ENCODE measurements around the gene ARID1B.

ARID1B gene

DNA sequence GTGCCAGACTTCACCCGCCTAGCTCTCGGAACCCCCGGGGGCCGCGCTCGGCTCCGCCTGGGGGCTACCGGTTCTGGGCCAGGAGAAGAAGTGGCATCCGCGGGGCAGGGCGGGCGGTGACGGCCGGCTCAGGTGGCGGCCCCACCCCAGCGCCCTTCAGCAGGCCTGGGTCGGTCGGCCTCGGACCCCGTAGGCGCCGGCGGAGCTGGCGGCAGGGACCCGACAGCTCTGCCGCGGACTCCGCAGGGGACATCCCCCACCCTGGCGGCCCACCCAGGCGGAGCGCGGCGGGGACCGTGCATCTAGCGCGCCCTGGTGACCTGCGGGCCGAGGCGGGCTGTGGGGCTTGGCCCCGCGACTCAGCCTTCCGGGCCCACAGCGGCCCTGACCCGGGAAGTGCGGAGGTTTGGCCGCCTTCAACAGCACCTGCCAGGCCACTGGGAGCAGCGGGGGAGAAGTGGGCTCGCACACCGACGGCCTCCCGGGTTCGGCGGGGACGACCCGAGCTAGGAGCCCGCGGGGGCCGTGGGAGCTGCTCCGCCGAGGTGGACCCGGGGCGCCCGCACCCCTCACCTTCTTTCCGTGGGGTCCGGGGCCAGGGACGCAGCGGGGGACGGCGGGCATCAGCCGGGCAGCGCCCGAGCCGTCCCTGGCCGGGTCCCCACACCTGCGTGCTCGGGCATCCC lies 459.0 kb downstream of the ARID1B start:
- no peak for DNase-seq

DNA sequence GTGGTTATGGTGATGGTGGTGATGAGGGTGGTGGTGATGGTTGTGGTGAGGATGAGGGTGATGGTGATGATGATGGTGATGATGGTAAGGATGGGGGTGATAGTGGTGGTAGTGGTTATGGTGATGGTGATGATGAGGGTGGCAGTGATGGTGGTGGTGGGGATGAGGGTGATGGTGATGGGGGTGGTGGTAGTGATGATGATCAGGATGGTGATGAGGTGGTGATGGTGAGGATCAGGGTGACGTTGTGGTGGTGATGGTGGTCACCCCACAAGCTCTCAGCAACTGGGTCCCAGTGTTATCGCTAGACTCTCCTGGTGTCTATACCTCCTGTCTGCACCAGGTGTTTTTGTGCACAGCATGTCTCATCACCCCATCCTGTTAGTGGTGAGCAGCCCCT lies 461.2 kb downstream of the ARID1B start:
- DNase-seq, result no peak

DNA sequence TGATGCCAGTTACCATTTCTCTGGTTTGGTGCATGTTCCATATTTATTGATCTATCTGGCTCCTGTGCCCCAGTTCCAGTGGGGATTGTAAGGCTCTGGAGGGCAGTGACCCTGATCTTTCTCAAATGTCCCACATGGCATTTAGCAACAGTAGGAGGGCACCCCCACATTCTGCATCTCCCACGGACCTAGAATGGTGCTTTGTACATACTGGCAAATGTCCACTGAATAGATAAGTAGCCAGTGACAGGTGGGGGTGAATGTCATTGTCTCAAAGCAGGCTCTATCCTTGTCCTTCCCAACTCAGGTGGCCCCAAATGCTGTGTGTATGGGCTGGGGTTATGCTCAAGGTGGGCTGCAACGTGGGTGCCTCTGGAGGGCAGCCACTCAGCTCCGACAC lies 462.0 kb downstream of the ARID1B start:
- DNase-seq, result no peak

GRCh38 chr6:157239671-157240058 lies 462.5 kb downstream of the ARID1B start:
- DNase-seq, result no peak

DNA sequence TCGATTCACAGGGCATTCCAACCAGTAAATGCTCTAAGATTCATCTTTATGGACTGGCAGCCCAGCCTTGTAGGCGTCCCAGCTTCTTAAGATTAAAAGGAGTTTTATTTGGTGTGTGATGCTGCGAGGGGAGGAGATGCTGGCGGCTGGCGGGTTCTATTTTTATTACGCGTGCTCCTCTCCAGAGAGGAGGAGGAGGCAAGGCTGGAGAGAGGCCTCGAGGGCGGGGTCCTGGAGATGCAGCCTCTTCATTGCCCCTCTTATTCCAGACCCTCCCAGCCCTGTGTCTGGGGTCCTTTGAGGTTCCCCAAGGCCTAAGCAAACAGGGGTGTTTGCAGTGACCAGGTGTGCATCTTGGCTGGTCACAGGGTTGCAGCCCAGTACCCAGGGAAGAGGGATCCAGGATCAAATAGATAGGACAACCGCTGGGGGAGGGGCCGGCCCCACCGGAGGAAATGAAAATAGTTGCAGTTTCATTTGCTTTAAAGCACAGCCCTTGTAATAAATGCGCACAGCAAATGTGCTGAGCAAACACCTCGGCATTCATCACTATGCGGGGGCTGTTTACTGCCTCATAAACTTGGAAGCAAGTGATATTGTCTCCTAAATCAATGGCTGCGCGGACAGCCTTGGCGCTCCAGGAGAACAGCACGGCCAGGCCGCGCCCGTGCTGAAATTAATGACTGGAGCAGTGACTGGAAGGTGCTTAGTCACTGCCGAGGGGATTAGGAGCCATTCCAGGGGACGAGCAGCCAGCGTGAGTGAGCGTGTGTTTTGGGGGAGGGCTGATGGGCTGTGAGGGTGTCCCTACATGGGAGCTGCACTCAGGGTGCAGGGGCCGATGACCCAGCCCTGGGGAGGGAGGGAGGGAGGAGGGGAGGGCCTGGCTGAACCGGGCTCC lies 463.1 kb downstream of the ARID1B start:
- no peak for DNase-seq

DNA sequence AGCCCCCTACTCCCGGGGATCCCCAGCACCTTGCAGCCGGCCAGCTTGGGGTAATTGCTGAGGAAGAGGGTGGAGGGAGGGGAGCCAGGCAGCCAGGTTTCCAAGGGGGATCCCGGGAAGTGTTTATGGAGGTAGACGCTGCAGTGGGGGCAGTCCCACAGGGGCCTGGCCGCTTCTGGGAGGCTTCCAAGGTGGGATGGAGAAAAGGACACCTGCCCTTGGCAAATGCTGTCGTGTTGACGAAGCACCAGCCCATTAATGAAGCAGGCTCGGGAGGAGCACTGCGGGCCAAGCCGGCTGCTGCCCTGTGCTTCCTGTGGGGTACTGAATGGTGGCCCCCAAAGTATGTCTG lies 463.8 kb downstream of the ARID1B start:
- DNase-seq, result no peak

GRCh38 chr6:157242791-157243190 lies 465.6 kb downstream of the ARID1B start:
- DNase-seq, result no peak

GRCh38 chr6:157244175-157244574 lies 467.0 kb downstream of the ARID1B start:
- DNase-seq, result no peak

DNA sequence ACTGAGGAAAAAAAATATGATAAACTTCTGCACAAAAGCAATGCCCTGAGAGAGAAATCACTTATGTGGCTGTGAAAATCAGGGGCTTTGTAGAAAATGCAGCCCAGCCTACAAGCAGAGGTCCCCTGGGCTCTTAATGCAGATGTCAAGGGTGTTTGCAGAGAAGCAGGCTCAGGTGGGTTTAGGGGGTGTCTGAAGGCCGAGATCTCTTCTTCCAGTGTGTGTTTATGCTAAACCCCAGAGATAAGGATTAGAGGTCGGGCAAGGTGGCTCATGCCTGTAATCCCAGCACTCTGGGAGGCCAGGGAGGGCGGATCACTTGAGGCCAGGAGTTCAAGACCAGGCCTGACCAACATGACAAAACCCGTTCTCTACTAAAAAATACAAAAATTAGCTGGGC lies 467.6 kb downstream of the ARID1B start:
- DNase-seq, result no peak

DNA sequence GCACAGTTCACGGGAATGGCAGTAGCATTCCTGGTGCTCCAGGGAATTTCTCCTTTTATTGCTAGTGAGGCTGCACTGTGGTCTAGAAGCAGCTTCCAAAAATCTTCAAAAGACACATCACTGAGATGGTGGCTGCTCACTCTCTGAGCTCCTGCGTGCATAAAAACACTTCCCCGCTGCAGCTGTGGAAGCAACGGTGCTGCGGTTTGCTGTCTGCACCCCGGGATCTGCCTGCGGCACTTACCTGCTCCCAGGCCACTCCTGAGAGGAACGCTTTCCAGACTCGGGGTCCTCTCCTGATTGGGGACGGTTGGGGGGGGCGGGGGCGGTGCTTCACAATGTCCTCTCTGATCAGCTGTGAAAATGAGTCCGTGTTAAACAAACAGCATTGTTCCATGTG lies 468.3 kb downstream of the ARID1B start:
- no peak for DNase-seq

- no peak for DNase-seq
Observed at GRCh38 chr6:157246048-157246630, 469.0 kb downstream of the ARID1B start.

DNA sequence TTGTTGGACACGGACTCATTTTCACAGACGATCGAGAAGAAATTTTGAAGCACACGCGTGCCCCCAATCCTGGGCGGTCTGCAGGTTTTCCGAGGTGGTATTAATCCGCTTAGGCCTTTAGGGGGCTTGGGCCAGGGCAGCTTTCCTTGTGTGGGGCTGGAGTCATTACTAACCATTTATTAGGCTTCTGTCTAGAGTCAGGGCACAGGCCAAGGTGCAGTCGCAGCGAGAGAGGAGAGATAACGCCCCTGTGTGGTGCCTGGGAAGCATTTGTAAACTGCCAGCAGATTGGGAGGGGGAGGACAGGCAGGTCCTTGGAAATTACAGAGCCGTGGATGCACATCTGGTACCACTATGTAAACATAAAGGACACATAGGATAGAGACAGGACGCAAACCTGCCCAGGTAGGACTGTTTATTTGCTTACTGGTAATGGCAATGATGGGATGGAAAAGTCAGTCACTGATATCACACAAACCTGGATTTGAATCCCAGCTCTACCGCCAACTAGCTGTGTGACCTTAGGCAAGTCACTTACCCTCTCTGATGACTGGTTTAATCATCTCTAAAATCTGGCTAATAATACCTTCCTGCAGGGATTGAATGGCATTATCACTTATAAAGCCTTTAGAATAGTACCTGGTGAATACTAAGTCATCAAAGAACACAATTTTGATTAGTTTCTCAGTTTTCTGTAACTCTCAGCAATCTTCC lies 469.8 kb downstream of the ARID1B start:
- DNase-seq, result no peak

DNA sequence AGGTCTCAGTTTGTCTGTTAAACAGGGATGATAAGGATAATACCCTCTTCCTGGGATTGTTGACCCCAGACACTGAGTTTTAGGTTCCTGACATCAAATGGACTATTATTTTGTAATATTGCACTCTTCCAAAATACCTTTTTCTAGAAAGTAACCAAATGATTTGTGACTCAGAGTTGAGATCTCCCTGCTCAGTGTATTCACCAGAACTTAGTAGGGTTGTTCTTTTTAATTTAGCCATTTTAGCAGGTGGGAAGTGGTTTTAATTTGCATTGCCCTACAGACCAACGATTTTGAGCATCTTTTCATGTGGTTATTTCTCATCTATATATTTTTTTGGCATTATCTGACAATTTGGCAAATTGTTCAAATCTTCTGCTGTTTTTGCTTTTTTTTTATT lies 471.1 kb downstream of the ARID1B start:
- DNase-seq, result no peak

DNA sequence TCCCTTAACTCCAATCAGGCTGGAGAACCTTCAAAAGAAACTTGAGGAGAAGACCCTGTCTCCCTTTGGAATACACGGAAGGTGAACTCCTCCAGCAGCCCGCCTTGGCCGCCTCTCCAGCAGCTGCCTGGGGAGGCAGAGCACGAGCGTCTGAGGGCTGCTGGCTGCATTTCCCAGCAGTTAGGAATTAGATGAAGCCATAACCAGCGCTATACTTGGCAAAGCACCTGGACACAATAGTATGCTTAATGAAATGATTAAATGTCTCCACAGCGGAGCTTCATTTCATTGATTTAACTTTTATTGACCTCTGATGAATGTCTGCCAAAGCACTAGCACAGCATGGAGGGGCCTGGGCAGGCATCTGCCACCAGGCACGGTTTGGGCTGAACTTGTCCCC lies 472.6 kb downstream of the ARID1B start:
- DNase-seq, result no peak

- DNase-seq, result no peak
Observed at GRCh38 chr6:157251586-157252247, 474.5 kb downstream of the ARID1B start.

GRCh38 chr6:157253017-157253416 lies 475.8 kb downstream of the ARID1B start:
- no peak for DNase-seq

GRCh38 chr6:157253699-157254098 lies 476.5 kb downstream of the ARID1B start:
- DNase-seq, result no peak

DNA sequence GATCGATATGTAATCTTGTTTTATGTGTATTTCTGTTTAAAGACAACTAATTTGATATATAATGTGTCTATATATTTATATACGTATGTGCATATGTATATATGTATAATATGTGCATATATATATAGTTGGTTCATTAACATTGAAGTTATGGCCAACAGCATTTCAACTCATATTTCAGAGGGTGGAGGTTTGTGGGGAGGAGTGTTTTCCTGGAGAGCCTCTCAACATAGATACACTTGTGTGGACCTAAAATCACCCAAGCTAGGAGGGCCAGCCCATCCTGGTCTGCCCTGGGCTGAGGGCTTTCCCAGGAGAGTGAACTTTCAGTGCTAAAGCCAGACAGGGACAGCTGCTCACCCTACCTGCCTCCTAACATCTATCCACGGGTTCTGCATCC lies 477.4 kb downstream of the ARID1B start:
- DNase-seq, result no peak

DNA sequence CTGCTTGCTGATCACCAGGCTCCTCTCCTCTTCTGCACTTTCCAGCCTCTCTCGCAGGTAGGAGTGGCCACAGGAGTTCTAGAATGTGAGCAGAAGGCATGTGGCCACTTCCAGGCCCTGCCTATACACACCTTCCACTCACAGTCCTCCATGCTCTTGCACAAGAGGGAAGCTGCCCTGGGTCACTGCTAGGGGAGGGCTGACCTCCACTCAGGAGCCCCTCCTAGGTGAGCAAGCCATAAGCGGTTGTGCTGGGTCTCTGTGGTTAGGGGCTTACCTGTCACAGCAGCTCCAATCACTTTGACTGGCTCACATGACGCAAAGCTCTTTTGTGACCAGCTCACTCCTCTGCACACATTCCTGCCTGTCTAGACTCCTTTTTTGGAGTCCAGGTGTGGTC lies 477.9 kb downstream of the ARID1B start:
- no peak for DNase-seq

- DNase-seq, result no peak
Observed at GRCh38 chr6:157258878-157259277, 481.7 kb downstream of the ARID1B start.

DNA sequence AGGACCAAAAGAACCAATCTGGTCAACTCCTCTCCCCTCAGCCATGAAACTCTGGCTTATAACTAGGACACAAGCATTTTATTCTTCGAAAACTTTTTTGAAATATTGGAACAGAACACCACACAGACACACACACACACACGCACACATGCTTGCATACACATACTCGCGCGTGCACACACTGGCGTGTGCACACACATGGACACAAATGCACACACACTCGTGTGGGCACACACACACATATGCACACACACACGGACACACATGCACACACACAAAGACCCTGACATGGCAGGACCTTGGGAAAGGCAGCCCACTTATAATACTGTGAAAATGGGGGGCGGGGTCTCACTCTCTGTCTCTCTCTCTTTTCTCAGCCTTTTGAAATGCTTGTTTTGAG lies 482.3 kb downstream of the ARID1B start:
- DNase-seq, result no peak
